DND-41 (cell line): ENCODE data around the gene RALY.

Experiments used
- ATAC-seq: fragments of 200-7000 bp; cut with Tn5 transposase; 3 replicates; pipeline ENCODE4 v1.9.1; 2021; ENCODE audit warnings: low read depth; ENCODE audit not compliant: insufficient read depth
- DNase-seq: peaks from one replicate; pipeline ENCODE4 v3.0.0-alpha.2; 2020
- H2AFZ ChIP-seq: 2 replicates; pipeline ENCODE4 v1.6.0; 2012; ENCODE audit warnings: low read depth, low read length
- H3K27ac ChIP-seq: 2 replicates; pipeline ENCODE4 v1.5.1; 2012; ENCODE audit warnings: low read length, inconsistent platforms
- H3K27me3 ChIP-seq: fragments of 200-600 bp; sonication (generic); 2 replicates; pipeline ENCODE4 v1.6.0; 2012; ENCODE audit warnings: low read length, mild to moderate bottlenecking, inconsistent platforms; ENCODE audit not compliant: insufficient read depth, poor library complexity
- H3K36me3 ChIP-seq: 2 replicates; pipeline ENCODE4 v1.5.1; 2012; ENCODE audit warnings: low read length, inconsistent platforms; ENCODE audit not compliant: insufficient read depth
- H3K4me1 ChIP-seq: 2 replicates; pipeline ENCODE4 v1.5.1; 2012; ENCODE audit warnings: mild to moderate bottlenecking, low read length; ENCODE audit not compliant: insufficient read depth
- H3K4me2 ChIP-seq: 2 replicates; pipeline ENCODE4 v1.6.0; 2012; ENCODE audit warnings: mild to moderate bottlenecking, moderate library complexity, low read length, inconsistent platforms; ENCODE audit not compliant: insufficient read depth
- H3K4me3 ChIP-seq, 2 experiments: fragments of 200-600 bp in 1 of 2; shearing (Covaris generic) in 1 of 2; 2 replicates each; pipeline ENCODE4 v1.5.1; 2012 to 2016; ENCODE audit warnings: inconsistent platforms in 2 of 2, low read length in 2 of 2, mild to moderate bottlenecking in 2 of 2, low read depth in 1 of 2, moderate library complexity in 1 of 2
- H3K79me2 ChIP-seq: 2 replicates; pipeline ENCODE4 v1.6.0; 2012; ENCODE audit warnings: low read length, inconsistent platforms; ENCODE audit not compliant: insufficient read depth
- H3K9ac ChIP-seq: 2 replicates; pipeline ENCODE4 v1.6.0; 2012; ENCODE audit warnings: low read depth, mild to moderate bottlenecking, inconsistent platforms, low read length, moderate library complexity
- H3K9me3 ChIP-seq: 2 replicates; pipeline ENCODE4 v1.5.1; 2012; ENCODE audit warnings: low read length, moderate library complexity, mild to moderate bottlenecking, inconsistent platforms; ENCODE audit not compliant: insufficient read depth, severe bottlenecking
- H4K20me1 ChIP-seq: 2 replicates; pipeline ENCODE4 v1.6.0; 2012; ENCODE audit warnings: low read length; ENCODE audit not compliant: insufficient read depth
- EZH2 ChIP-seq: IDR thresholded peaks from 3 replicates; pipeline ENCODE4 v1.6.1; 2012; ENCODE audit warnings: borderline replicate concordance, low read depth, mild to moderate bottlenecking, moderate library complexity, low read length, inconsistent platforms; ENCODE audit not compliant: severe bottlenecking
- TF ChIP-seq, protein P1 (sequence below): IDR thresholded peaks from 2 replicates; pipeline ENCODE4 v1.5.1; 2012; ENCODE audit warnings: borderline replicate concordance, low read length, moderate library complexity, mild to moderate bottlenecking; ENCODE audit not compliant: poor library complexity, severe bottlenecking; ENCODE audit errors: extremely low read depth

The RALY gene

DNA sequence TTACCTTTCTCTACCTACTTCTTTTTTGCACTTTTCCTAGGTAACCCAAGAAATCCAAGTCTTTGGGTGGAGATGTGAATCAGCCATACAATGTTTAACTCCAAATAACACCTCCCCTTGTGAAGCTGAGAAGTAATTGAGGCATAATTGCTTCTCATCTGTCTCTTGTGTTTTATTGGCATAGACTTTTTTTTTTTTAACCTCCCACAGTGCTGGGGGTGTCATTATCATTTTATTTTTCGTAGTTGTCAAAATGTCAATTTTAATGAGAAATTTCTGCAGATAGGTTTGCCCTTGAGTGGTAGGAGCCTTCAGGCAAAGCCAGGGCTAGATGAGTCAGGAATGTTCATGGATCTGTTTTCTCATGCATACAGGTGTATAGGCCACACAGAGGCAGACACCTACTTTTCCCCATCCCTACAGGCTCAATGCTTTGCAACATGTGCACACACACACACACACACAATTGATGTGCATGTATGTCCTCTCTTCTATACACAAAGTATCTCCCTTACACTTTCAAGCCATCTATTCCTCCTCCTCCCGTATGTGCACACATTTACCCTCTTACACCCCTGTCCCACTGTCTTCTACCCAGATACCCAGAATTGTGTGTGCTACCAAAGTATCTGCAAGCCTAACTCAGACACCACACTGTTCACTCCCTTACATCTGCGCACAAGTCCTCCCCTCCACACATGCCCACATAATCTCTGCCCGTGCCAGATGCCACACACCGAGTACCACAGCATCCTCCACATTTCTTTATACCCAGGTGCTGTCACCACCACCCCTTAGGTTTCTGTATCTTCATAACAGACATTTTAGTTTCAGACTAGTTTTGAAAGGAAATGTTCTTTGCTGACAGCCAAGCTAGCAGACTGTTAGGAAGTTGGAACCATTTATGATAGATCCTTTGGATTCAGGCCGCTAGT is 22.0 kb downstream of the RALY start:
- DNase-seq = peak; percentile 23
- Histone ChIP-seq H3K9me3 (no peaks in the 10 kb centered on the region), H3K79me2 (peaks cover 98% of the 10 kb centered on the region), H3K4me1 (0 out of 2 replicates have a peak, but pooled peaks cover 2% of the 10 kb centered on the region), H3K27me3 (no peaks in the 10 kb centered on the region), H3K27ac (no peak overlapping the region), H3K4me2 (no peak overlapping the region), H2AFZ (no peak overlapping the region), H3K4me3 (no peak overlapping the region), H3K36me3 (0 out of 2 replicates have a peak, but pooled peaks cover 3% of the 10 kb centered on the region), H4K20me1 (peaks cover 92% of the 10 kb centered on the region), H3K9ac (no peak overlapping the region)
- TF ChIP-seq EZH2 = no peak
- TF ChIP-seq, protein P1, sequence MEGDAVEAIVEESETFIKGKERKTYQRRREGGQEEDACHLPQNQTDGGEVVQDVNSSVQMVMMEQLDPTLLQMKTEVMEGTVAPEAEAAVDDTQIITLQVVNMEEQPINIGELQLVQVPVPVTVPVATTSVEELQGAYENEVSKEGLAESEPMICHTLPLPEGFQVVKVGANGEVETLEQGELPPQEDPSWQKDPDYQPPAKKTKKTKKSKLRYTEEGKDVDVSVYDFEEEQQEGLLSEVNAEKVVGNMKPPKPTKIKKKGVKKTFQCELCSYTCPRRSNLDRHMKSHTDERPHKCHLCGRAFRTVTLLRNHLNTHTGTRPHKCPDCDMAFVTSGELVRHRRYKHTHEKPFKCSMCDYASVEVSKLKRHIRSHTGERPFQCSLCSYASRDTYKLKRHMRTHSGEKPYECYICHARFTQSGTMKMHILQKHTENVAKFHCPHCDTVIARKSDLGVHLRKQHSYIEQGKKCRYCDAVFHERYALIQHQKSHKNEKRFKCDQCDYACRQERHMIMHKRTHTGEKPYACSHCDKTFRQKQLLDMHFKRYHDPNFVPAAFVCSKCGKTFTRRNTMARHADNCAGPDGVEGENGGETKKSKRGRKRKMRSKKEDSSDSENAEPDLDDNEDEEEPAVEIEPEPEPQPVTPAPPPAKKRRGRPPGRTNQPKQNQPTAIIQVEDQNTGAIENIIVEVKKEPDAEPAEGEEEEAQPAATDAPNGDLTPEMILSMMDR = no peak
- peak; percentile 67 for ATAC-seq

DNA sequence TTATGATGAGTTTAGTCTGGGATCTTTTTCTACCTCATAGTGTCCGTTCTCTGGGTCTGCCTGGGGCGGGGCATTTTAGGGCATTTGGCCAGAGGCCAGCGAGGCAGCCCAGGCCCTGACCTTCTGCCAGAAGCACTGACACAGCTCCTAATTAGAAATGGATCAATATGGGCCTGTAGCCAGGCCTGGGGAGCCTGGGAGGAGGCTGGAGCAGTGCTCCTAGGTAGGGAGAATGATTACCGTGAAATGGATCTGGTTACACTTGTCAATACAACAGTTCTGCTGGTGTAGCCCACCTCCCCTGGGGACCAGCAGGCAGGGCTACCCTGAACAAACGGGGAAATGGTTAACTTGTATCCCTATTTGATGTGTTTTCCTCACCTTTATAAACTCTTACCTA is 23.0 kb downstream of the RALY start:
- Histone ChIP-seq H3K79me2 (peaks cover 98% of the 10 kb centered on the region), H3K27ac (peak overlapping the region; percentile 15; the same call in 1 of the 2 replicates), H3K4me1 (0 out of 2 replicates have a peak, but pooled peaks cover 2% of the 10 kb centered on the region), H3K4me3 (no peak overlapping the region), H3K36me3 (0 out of 2 replicates have a peak, but pooled peaks cover 3% of the 10 kb centered on the region), H3K27me3 (no peaks in the 10 kb centered on the region), H3K9me3 (no peaks in the 10 kb centered on the region), H3K9ac (no peak overlapping the region), H2AFZ (no peak overlapping the region), H4K20me1 (peaks cover 90% of the 10 kb centered on the region), H3K4me2 (no peak overlapping the region)
- TF ChIP-seq, protein P1 = no peak
- no peak for TF ChIP-seq EZH2
- no peak for ATAC-seq
- no peak for DNase-seq

DNA sequence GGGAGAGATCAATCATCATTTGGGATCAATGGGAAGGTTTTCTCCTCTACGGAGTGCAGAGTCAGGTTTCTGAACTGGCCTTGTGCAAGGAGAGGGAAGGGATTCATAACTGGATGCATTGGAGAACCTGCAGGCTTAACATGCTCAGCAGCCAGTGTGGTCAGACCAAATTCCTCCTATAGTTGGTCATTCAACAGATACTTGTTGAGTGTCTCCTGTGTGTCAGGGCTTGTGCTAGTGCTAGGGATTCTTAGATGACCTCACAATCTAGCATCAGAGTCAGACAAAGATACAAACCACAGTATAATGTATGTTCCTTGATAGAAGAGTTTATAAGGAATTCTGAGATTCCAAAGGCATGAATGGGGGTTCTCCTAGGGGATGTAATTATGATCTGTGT is 23.9 kb downstream of the RALY start:
- TF ChIP-seq, protein P1 = no peak
- no peak for TF ChIP-seq EZH2
- DNase-seq = no peak

More for the DNA sequence above, 23.9 kb downstream of the RALY start:
- no peak overlapping the region for H2AFZ ChIP-seq
- H3K79me2 ChIP-seq = peaks cover 98% of the 10 kb centered on the region
- H3K27me3 ChIP-seq = no peaks in the 10 kb centered on the region
- H3K9me3 ChIP-seq = no peaks in the 10 kb centered on the region
- no peak overlapping the region for H3K4me3 ChIP-seq
- no peak overlapping the region for H3K4me2 ChIP-seq
- H3K9ac ChIP-seq = no peak overlapping the region
- peaks cover 90% of the 10 kb centered on the region for H4K20me1 ChIP-seq
- peaks cover 6% of the 10 kb centered on the region; the same call in 1 of the 2 replicates for H3K36me3 ChIP-seq
- ATAC-seq = no peak
- H3K27ac ChIP-seq = no peak overlapping the region
- no peaks in the 10 kb centered on the region for H3K4me1 ChIP-seq
